HG03064 (cell line): ENCODE measurements around the gene PAQR5.

Experiments used
- ATAC-seq: cut with Tn5 transposase; IDR thresholded peaks from one replicate; pipeline ENCODE4 v1.9.1; 2021; ENCODE audit warnings: low read depth; ENCODE audit not compliant: unreplicated experiment

PAQR5 gene

DNA sequence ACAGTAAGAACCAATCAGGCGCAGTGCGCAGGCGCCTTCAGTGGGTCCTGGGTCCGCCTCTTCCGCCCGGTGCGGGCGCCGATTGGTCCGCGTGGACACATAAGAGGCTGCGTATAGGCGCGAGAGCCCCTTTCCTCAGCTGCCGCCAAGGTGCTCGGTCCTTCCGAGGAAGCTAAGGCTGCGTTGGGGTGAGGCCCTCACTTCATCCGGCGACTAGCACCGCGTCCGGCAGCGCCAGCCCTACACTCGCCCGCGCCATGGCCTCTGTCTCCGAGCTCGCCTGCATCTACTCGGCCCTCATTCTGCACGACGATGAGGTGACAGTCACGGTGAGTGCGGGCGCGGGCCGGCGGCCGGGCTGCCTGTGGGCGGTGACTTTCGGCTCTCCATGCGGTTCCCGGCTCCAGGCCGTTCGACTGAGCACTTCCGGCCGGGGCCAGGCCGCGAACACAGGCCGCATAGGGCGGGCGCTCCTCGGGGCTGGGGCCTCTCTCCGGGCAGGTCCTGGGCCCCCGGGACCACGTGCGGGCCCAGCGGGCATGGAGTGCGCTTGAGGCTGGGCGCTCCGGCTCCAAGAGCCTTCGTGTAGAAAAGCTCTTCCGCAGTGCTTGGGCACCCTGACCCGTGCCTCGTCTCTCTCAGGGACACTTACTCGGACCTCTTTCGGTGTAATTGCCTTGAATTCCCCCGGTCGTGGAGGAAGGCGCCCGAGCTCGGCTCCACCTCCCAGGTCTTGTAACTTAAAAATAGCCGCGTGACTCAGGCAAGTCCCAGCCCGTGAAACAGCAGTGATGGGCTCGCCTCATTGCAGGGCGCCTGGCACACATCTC, 154.2 kb downstream of the PAQR5 start, which contains the start of gene RPLP1:
Gene RPLP1 (plus strand): TSS at position 127 of the 830 bp plus-strand sequence. CDS start 131 bp downstream, at position 258.
- ATAC-seq: peak; percentile 77

DNA sequence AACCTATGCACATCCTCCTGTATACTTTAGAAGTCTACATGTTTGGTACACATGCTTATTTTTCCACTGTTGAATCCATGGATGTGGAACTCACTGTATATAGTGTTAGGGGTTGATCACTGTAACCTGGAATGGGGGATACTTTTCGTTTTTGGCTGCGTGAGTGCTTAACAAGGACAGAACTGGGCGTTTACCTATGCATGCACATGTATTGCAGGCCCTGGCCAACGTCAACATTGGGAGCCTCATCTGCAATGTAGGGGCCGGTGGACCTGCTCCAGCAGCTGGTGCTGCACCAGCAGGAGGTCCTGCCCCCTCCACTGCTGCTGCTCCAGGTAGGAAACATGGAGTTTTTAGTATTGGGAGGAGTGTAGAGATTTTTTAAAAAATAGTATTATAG, 156.2 kb downstream of the PAQR5 start:
- no peak for ATAC-seq

DNA sequence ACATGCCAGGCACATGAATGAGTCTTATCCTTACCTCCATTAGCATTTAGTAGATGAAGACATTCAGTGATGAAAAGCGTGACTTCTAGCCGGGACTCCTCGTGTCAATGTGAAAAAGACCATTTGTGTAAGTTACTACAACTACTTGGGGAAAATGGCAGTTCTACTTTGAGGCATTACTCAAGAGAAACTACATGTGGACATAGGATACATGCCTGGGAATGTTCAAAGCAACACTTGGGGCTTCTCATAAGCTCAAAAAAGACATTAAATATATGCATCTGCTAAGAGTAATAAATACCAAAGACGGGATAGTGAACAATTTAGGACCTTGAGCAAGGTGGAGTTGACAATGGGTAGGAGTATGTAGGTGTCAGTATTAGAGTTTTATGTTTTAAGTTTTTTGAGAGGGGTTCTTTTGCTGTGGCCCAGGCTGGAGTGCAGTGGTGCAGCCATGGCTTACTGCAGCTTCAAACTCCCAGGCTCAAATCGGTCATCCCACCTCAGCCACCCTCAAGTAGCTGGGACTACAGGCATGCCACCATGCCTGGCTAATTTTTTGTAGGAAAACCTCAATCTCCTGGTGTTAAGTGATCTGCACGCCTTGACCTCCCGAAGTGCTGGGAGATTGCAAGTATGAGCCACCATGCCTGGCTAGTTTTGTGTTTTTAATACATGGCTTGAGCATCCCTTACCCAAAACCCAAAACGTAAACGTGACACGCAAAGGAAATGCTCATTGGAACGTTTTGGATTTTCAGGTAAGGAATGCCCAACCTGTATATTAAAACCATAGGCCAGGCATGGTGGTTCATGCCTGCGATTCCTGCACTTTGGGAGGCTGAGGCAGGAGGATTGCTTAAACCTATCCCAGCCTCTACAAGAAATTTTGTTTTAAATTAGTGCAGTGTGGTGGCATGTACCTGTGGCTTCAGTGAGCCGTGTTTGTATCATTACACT, 157.8 kb downstream of the PAQR5 start:
- ATAC-seq: no peak
